ENCODE results near the gene FAM163A. TPM values are rescaled to one million over a fixed set of nuclear protein-coding genes. Genes with fewer than 3 reads are reported as not detected.

Gene FAM163A
- total RNA-seq, 2 experiments from 2014 or later, result 0.08 to 0.17 TPM

- Histone ChIP-seq H3K4me3 (ENCODE audit: low read length) (peak overlapping the region; percentile 64), H3K36me3 (ENCODE audit: insufficient read depth, low read length) (no peaks in the 10 kb centered on the region), H3K27me3 (ENCODE audit: control insufficient read depth in 1 of 2, insufficient read depth in 2 of 2, low read length in 2 of 2) (no peaks in the 10 kb centered on the region), H3K27ac (ENCODE audit: low read depth in 1 of 2, low read length in 2 of 2) (peak overlapping the region in 1 of 2 donors; percentile 18), H3K4me1 (ENCODE audit: insufficient read depth, low read length) (peaks cover 25% of the 10 kb centered on the region), H3K9me3 (ENCODE audit: control insufficient read depth in 1 of 2, insufficient read depth in 1 of 2, low read length in 2 of 2) (no peaks in the 10 kb centered on the region)
- POLR2A ChIA-PET, result interaction anchor here (0.7 to 3.1 kb wide), 16 partner anchors 9 to 449 kb away, joined by 3 to 52 read pairs (median 4); partner anchors contain the start of genes AXDND1, CEP350, TOR1AIP1 and TOR1AIP2
- intact Hi-C loops (cut with DNase I, micrococcal nuclease), result loop anchor here (1.0 to 10.0 kb wide), 11 partner anchors 18 to 1280 kb away; partner anchors contain the start of genes AXDND1 (in 1 of the 2), CEP350 (in 1 of the 2), TOR1AIP2 (in 1 of the 2) and TOR3A (in 1 of the 2)
- DNase-seq (no peak), ATAC-seq (ENCODE audit: poor library complexity) (no peak)
- Mint-ChIP-seq H3K36me3 (ENCODE audit: low read depth) (peaks cover 4% of the 10 kb centered on the region), H3K27ac (peak overlapping the region; percentile 81), H3K27me3 (peaks cover 5% of the 10 kb centered on the region), H3K9me3 (no peaks in the 10 kb centered on the region), H3K4me3 (peak overlapping the region; percentile 92), H3K4me1 (ENCODE audit: low read depth) (peaks cover 23% of the 10 kb centered on the region)
- TF ChIP-seq, protein P1, sequence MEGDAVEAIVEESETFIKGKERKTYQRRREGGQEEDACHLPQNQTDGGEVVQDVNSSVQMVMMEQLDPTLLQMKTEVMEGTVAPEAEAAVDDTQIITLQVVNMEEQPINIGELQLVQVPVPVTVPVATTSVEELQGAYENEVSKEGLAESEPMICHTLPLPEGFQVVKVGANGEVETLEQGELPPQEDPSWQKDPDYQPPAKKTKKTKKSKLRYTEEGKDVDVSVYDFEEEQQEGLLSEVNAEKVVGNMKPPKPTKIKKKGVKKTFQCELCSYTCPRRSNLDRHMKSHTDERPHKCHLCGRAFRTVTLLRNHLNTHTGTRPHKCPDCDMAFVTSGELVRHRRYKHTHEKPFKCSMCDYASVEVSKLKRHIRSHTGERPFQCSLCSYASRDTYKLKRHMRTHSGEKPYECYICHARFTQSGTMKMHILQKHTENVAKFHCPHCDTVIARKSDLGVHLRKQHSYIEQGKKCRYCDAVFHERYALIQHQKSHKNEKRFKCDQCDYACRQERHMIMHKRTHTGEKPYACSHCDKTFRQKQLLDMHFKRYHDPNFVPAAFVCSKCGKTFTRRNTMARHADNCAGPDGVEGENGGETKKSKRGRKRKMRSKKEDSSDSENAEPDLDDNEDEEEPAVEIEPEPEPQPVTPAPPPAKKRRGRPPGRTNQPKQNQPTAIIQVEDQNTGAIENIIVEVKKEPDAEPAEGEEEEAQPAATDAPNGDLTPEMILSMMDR (IDR thresholded peaks at IDR 0.05), result no peak
- CTCF ChIA-PET, result interaction anchor here (0.7 to 4.4 kb wide), 33 partner anchors 9 to 1290 kb away, joined by 3 to 77 read pairs (median 4); partner anchors contain the start of genes CEP350, TOR1AIP1 and TOR3A
Measured at GRCh38 chr1:179814546-179814838, 71.4 kb downstream of the FAM163A start.

DNA sequence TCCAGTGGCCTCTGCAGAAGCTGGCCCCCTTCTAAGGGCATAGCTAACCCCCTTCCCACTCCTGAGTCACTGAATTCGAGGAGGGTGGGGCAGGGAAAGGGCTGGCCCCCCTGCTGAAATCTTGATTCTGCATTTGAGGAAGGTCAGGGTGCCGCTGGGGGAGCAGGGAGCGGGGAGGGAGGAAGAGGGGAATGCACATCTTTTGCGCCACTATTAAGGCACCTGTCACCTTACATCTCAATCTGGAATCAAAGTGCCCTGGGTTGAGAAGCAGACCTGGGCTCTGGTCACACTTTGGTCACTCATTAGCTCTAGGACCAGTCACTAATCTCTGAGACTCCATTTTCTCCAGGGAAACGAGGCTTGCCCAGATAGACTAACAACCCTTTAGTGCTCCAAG is 72.5 kb downstream of the FAM163A start:
- H3K4me1 ChIP-seq (ENCODE audit: insufficient read depth, low read length), result peaks cover 21% of the 10 kb centered on the region
- ChIA-PET POLR2A (interaction anchor here (0.8 to 3.1 kb wide), 10 partner anchors 8 to 450 kb away, joined by 3 to 52 read pairs (median 11); partner anchors contain the start of genes AXDND1, CEP350 and TOR1AIP1), CTCF (interaction anchor here (0.8 to 4.4 kb wide), 9 partner anchors 16 to 735 kb away, joined by 3 to 77 read pairs (median 4); partner anchors contain the start of gene TOR3A)
- H3K9me3 ChIP-seq (ENCODE audit: control insufficient read depth in 1 of 2, insufficient read depth in 1 of 2, low read length in 2 of 2), result no peaks in the 10 kb centered on the region
- H3K4me3 ChIP-seq (ENCODE audit: low read length), result peak overlapping the region; percentile 64
- peak overlapping the region; percentile 92 for H3K4me3 Mint-ChIP-seq
- peaks cover 4% of the 10 kb centered on the region for H3K36me3 Mint-ChIP-seq (ENCODE audit: low read depth)
- peak overlapping the region; percentile 81 for H3K27ac Mint-ChIP-seq
- H3K4me1 Mint-ChIP-seq (ENCODE audit: low read depth), result peaks cover 18% of the 10 kb centered on the region
- TF ChIP-seq, protein P1 (IDR thresholded peaks at IDR 0.05), result no peak
- intact Hi-C loops (cut with DNase I, micrococcal nuclease), result loop anchor here (2.0 to 10.0 kb wide), 6 partner anchors 17 to 1281 kb away; partner anchors contain the start of genes AXDND1 (in 1 of the 2) and TOR1AIP2 (in 1 of the 2)
- no peaks in the 10 kb centered on the region for H3K36me3 ChIP-seq (ENCODE audit: insufficient read depth, low read length)
- no peak for ATAC-seq (ENCODE audit: poor library complexity)
- H3K27me3 Mint-ChIP-seq, result no peaks in the 10 kb centered on the region
- H3K27me3 ChIP-seq (ENCODE audit: control insufficient read depth in 1 of 2, insufficient read depth in 2 of 2, low read length in 2 of 2), result no peaks in the 10 kb centered on the region
- H3K9me3 Mint-ChIP-seq, result no peaks in the 10 kb centered on the region
- no peak for DNase-seq
- no peak overlapping the region for H3K27ac ChIP-seq (ENCODE audit: low read depth in 1 of 2, low read length in 2 of 2)

DNA sequence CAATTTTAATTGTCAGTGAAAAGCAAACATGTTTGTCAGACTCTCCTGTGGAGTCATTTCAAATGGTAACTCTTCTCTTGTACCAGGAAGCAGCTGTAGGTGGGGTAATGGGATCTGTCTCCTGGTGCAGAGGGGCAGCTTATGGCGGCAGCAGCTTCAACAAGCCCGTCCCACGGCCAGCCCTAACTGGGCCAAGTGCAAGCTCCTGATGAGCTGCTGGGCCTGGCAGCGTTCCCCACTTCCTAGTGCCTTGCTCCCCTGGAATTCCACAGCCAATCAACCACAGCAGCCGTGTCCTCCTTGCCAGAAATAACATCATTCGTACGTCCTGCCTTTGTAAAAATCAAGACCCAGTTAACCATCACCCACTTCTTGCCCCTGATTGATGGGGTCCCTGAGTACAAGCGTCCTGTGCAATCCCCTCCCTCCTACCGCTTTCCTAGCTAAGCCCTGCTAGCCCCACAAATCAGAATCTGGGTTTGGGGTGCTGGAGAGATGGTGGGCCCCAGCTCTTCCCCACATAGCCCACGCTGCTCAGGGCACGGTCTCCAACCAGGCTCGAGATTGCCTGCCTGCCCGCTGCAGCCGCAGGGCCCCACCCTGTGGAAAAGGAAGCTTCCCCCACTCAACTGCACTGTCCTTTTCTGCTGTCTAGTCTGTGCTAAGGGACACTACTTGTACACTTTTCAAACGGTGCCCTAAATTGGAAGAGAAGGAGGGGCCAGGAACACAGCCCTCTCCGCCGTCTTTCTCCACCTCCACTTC is 73.3 kb downstream of the FAM163A start:
- no peaks in the 10 kb centered on the region for H3K27me3 Mint-ChIP-seq

More for the DNA sequence above, 73.3 kb downstream of the FAM163A start:
- TF ChIP-seq, protein P1 (IDR thresholded peaks at IDR 0.05), result no peak
- H3K4me3 ChIP-seq (ENCODE audit: low read length), result no peak overlapping the region
- peak overlapping the region; percentile 81 for H3K27ac Mint-ChIP-seq
- H3K27ac ChIP-seq (ENCODE audit: low read depth in 1 of 2, low read length in 2 of 2), result no peak overlapping the region
- intact Hi-C loops (cut with DNase I, micrococcal nuclease), result loop anchor here (10.0 kb wide), 5 partner anchors 58 to 1282 kb away; partner anchors contain the start of genes AXDND1 (in 1 of the 2) and TOR1AIP2 (in 1 of the 2)
- H3K9me3 Mint-ChIP-seq, result no peaks in the 10 kb centered on the region
- ChIA-PET POLR2A (interaction anchor here (0.5 to 3.1 kb wide), 4 partner anchors 9 to 66 kb away, joined by 3 to 52 read pairs (median 18); partner anchors contain the start of gene TOR1AIP1), CTCF (no interaction called here)
- peaks cover 4% of the 10 kb centered on the region for H3K36me3 Mint-ChIP-seq (ENCODE audit: low read depth)
- peaks cover 21% of the 10 kb centered on the region for H3K4me1 ChIP-seq (ENCODE audit: insufficient read depth, low read length)
- DNase-seq, result no peak
- peaks cover 18% of the 10 kb centered on the region for H3K4me1 Mint-ChIP-seq (ENCODE audit: low read depth)
- no peaks in the 10 kb centered on the region for H3K9me3 ChIP-seq (ENCODE audit: control insufficient read depth in 1 of 2, insufficient read depth in 1 of 2, low read length in 2 of 2)
- no peaks in the 10 kb centered on the region for H3K27me3 ChIP-seq (ENCODE audit: control insufficient read depth in 1 of 2, insufficient read depth in 2 of 2, low read length in 2 of 2)
- no peak for ATAC-seq (ENCODE audit: poor library complexity)
- peak overlapping the region; percentile 92 for H3K4me3 Mint-ChIP-seq
- H3K36me3 ChIP-seq (ENCODE audit: insufficient read depth, low read length), result no peaks in the 10 kb centered on the region
